Transverse colon (tissue), 4 donors: ENCODE data around the gene RDH12.

Source experiments
- EP300 ChIP-seq: sonication (generic); formaldehyde crosslinking; IDR thresholded peaks from one replicate; pipeline ENCODE4 v1.6.1; 2017; ENCODE audit warnings: antibody characterized with exemption, low read depth
- POLR2AphosphoS5 ChIP-seq, 3 donors: sonication (generic); formaldehyde crosslinking; IDR thresholded peaks; one replicate each; pipeline ENCODE4 v1.6.1; 2016; ENCODE audit warnings: antibody characterized with exemption in 3 of 3
- TF ChIP-seq, protein P1 (sequence below), 5 experiments: fragments of 200-600 bp in 3 of 5; fragments of 450-650 bp in 2 of 5; sonication (generic) in 3 of 5; IDR thresholded peaks; 1 replicate in 2 of 5; 2 replicates in 3 of 5; pipeline ENCODE4 v1.5.1; 2016 to 2017; ENCODE audit warnings: antibody characterized with exemption in 5 of 5, inconsistent platforms in 3 of 5, mild to moderate bottlenecking in 2 of 5, moderate library complexity in 1 of 5

- TF ChIP-seq, protein P1, sequence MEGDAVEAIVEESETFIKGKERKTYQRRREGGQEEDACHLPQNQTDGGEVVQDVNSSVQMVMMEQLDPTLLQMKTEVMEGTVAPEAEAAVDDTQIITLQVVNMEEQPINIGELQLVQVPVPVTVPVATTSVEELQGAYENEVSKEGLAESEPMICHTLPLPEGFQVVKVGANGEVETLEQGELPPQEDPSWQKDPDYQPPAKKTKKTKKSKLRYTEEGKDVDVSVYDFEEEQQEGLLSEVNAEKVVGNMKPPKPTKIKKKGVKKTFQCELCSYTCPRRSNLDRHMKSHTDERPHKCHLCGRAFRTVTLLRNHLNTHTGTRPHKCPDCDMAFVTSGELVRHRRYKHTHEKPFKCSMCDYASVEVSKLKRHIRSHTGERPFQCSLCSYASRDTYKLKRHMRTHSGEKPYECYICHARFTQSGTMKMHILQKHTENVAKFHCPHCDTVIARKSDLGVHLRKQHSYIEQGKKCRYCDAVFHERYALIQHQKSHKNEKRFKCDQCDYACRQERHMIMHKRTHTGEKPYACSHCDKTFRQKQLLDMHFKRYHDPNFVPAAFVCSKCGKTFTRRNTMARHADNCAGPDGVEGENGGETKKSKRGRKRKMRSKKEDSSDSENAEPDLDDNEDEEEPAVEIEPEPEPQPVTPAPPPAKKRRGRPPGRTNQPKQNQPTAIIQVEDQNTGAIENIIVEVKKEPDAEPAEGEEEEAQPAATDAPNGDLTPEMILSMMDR (IDR thresholded peaks at IDR 0.05) = no peak
- no peak for TF ChIP-seq EP300
- TF ChIP-seq POLR2AphosphoS5 (IDR thresholded peaks at IDR 0.05) = no peak
Measured at GRCh38 chr14:67680941-67681340, 20.7 kb upstream of the RDH12 start.
